OCI-LY3 (cell line): ENCODE results near the gene GNGT2.

ENCODE experiments used
- CTCF ChIP-seq: fragments of 200-600, 300-600 bp; sonication (generic); IDR thresholded peaks from 2 replicates; pipeline ENCODE4 v1.5.1; 2014; ENCODE audit warnings: antibody characterized with exemption, low read length, low read depth
- EZH2phosphoT487 ChIP-seq: fragments of 200-600 bp; shearing (Covaris generic); IDR thresholded peaks from 2 replicates; pipeline ENCODE4 v1.6.1; 2018; ENCODE audit warnings: antibody characterized with exemption, mixed run types, low read depth

- TF ChIP-seq EZH2phosphoT487, result no peak
- no peak for TF ChIP-seq CTCF
Observed at GRCh38 chr17:49157784-49158183, 52.6 kb downstream of the GNGT2 start.
